Mesodermal cell (in vitro differentiated cells): ENCODE data around the gene TLCD1.
"Not testable (repeated sequence)": the region's sequence is repeated elsewhere in the genome, so short reads cannot be mapped to it uniquely, and the experiment has no call there.

Source experiments
- H3K27ac ChIP-seq: 2 replicates; pipeline ENCODE4 v1.7.0; 2013; ENCODE audit warnings: mild to moderate bottlenecking, low read depth, low read length, moderate library complexity; ENCODE audit not compliant: severe bottlenecking
- H3K36me3 ChIP-seq: 2 replicates; pipeline ENCODE4 v1.7.1; 2013; ENCODE audit warnings: mild to moderate bottlenecking, low read length, moderate library complexity; ENCODE audit not compliant: control insufficient read depth, insufficient read depth
- H3K4me1 ChIP-seq: one replicate; pipeline ENCODE4 v1.7.1; 2013; ENCODE audit warnings: mild to moderate bottlenecking, low read length; ENCODE audit not compliant: insufficient read depth, control insufficient read depth, poor library complexity, severe bottlenecking
- H3K4me3 ChIP-seq: 2 replicates; pipeline ENCODE4 v1.7.0; 2013; ENCODE audit warnings: low read length, control low read depth, mild to moderate bottlenecking; ENCODE audit not compliant: insufficient read depth, poor library complexity, severe bottlenecking; ENCODE audit errors: extremely low read depth
- H3K9me3 ChIP-seq: 2 replicates; pipeline ENCODE4 v1.7.1; 2013; ENCODE audit warnings: mild to moderate bottlenecking, low read length, moderate library complexity; ENCODE audit not compliant: control insufficient read depth
- WGBS, 2 experiments: methylation state at CpG; one replicate each; pipeline ENCODE4 v1.1.5; 2013; ENCODE audit warnings: missing lambda C conversion rate in 2 of 2; ENCODE audit not compliant: insufficient coverage in 2 of 2; 5-methylcytosine and 5-hydroxymethylcytosine counted together

Gene TLCD1

DNA sequence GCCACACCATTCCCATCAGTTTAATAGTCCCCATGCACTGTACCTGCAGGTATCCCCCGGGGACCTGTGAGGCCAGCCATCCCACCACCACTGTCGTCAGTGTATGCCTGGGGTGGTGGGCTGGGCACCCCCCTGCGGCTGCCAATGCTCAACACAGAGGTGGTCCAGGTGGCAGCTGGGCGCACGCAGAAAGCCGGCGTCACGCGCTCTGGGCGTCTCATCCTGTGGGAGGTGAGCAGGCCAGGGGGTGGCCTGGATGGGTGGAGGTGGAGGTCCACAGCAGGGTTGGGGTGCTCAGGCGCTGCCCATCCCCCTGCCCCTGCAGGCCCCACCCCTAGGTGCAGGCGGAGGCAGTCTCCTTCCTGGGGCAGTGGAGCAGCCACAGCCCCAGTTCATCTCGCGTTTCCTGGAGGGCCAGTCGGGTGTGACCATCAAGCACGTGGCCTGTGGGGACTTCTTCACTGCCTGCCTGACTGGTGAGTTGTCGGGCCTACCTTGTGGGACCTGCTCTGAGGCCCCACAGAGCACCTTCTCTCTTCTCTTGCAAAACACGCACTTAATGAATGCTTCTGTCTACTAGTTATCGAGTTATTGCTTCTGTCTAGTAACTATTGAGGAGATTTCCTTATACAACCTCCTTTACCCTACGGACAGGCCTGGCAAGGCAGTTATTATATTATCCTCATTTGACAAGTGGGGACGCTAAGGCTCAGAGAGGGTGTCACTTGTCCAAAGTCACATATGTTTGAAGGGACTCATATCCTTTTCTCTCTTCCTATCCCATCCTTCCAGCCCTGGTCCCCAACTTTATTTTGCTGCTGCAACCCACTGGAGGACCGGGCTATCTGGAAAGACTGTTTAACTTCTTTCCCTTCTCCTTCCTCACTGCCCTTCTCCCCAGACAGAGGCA lies 12.0 kb upstream of the TLCD1 start:
- Histone ChIP-seq H3K36me3 (peaks cover 26% of the 10 kb centered on the region), H3K27ac (no peak overlapping the region), H3K4me1 (peaks cover 3% of the 10 kb centered on the region), H3K9me3 (no peaks in the 10 kb centered on the region), H3K4me3 (no peak overlapping the region)
- WGBS, 2 experiments: 96 to 97% methylated on average over 15 to 16 of the region's 22 CpGs

DNA sequence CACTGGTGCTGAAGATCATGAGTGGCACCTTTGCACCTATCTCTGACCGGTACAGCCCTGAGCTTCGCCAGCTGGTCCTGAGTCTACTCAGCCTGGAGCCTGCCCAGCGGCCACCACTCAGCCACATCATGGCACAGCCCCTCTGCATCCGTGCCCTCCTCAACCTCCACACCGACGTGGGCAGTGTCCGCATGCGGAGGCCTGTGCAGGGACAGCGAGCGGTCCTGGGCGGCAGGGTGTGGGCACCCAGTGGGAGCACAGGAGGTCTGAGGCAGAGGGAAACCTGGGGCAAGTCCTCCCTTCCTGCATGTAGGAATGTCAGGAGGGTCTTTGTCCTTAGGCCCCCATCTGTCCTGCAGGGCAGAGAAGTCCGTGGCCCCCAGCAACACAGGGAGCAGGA lies 11.3 kb upstream of the TLCD1 start:
- no peaks in the 10 kb centered on the region for H3K9me3 ChIP-seq
- WGBS, 2 experiments: 95% methylated on average over 10 to 12 of the region's 12 CpGs
- H3K4me1 ChIP-seq: peaks cover 3% of the 10 kb centered on the region
- no peak overlapping the region for H3K27ac ChIP-seq
- H3K36me3 ChIP-seq: peaks cover 26% of the 10 kb centered on the region
- no peak overlapping the region for H3K4me3 ChIP-seq

DNA sequence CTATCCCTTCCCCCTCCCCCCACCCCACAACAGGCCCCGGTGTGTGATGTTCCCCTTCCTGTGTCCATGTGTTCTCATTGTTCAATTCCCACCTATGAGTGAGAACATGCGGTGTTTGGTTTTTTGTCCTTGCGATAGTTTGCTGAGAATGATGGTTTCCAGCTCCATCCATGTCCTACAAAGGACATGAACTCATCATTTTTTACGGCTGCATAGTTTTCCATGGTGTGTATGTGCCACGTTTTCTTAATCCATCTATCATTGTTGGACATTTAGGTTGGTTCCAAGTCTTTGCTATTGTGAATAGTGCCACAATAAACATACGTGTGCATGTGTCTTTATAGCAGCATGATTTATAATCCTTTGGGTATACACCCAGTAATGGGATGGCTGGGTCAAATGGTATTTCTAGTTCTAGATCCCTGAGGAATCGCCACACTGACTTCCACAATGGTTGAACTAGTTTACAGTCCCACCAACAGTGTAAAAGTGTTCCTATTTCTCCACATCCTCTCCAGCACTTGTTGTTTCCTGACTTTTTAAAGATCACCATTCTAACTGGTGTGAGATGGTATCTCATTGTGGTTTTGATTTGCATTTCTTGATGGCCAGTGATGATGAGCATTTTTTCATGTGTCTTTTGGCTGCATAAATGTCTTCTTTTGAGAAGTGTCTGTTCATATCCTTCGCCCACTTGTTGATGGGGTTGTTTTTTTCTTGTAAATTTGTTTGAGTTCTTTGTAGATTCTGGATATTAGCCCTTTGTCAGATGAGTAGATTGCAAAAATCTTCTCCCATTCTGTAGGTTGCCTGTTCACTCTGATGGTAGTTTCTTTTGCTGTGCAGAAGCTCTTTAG lies 10.1 kb upstream of the TLCD1 start:
- H3K4me1 ChIP-seq, H3K4me3 ChIP-seq, H3K9me3 ChIP-seq, H3K27ac ChIP-seq: not testable (repeated sequence)
- H3K36me3 ChIP-seq: peaks cover 26% of the 10 kb centered on the region
- WGBS, 2 experiments: 100% methylated on average over 1 of the region's 8 CpGs; no CpG with 5 or more reads in 1 of the 2 experiments

DNA sequence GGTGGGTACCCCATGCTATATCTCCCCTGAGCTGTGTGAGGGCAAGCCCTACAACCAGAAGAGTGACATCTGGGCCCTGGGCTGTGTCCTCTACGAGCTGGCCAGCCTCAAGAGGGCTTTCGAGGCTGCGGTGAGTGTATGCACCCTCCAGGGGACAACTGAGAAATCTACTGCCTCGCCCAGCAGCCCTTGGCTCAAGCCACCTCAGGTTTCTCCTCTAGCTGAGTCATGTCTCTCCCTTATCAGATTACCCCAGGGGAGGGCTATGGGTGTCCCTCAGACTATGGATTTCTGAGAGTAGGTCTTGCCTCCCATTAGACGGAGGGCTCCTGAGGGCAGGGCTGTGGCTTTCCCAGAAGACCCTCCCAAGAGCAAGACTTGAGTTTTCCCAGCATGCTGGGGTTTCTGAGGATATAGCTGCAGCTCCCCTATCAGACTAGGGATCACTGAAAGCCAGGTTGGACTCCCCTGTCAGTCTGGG lies 9.2 kb upstream of the TLCD1 start:
- WGBS, 2 experiments: 87 to 93% methylated on average over 4 of the region's 5 CpGs
- Histone ChIP-seq H3K27ac (no peak overlapping the region), H3K9me3 (no peaks in the 10 kb centered on the region), H3K36me3 (peaks cover 21% of the 10 kb centered on the region), H3K4me1 (no peaks in the 10 kb centered on the region), H3K4me3 (no peak overlapping the region)

DNA sequence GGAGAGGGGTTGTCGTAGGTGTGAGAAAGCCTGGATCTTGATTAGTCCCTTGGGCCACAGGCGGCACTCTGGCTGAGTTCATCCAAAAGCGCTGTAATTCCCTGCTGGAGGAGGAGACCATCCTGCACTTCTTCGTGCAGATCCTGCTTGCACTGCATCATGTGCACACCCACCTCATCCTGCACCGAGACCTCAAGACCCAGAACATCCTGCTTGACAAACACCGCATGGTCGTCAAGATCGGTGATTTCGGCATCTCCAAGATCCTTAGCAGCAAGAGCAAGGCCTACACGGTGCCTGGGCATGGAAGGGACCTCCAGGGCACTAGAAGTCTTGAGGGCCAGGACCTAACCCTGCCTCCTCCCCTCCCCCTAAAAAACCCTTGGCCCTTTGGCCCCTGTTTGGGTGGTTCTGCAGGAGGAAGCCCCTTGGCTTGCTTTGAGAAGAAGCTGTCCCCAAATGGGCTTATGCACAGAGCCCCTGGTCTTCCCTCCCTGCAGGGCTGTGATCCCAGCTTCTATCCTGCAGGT lies 8.7 kb upstream of the TLCD1 start:
- WGBS, 2 experiments: 96 to 100% methylated on average over 8 to 10 of the region's 10 CpGs
- Histone ChIP-seq H3K4me1 (no peaks in the 10 kb centered on the region), H3K4me3 (no peak overlapping the region), H3K9me3 (no peaks in the 10 kb centered on the region), H3K27ac (no peak overlapping the region), H3K36me3 (peaks cover 17% of the 10 kb centered on the region)

DNA sequence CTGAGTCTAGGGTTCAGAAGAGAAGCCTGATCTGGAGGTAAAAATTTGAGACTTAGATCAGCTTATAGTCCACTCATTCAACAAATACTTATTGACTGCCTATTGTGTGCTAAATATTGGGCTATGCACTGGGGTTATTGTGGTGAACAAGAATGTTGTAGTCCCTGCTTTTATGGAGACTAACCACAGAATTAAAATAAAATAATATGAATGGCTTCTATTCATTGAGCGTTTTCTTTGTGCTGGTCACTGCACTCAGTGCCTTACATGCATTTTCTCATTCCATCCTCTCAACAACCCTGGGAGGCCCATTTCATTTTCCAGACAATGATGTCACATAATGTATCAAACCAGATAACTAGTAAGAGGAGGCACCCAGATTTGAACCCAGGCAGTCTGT lies 7.3 kb upstream of the TLCD1 start:
- no peaks in the 10 kb centered on the region for H3K9me3 ChIP-seq
- peaks cover 11% of the 10 kb centered on the region for H3K36me3 ChIP-seq
- no peak overlapping the region for H3K27ac ChIP-seq
- H3K4me1 ChIP-seq: no peaks in the 10 kb centered on the region
- H3K4me3 ChIP-seq: no peak overlapping the region
- 100% methylated on average over 1 of the region's 1 CpG; no CpG with 5 or more reads in 1 of the 2 experiments for WGBS, 2 experiments

DNA sequence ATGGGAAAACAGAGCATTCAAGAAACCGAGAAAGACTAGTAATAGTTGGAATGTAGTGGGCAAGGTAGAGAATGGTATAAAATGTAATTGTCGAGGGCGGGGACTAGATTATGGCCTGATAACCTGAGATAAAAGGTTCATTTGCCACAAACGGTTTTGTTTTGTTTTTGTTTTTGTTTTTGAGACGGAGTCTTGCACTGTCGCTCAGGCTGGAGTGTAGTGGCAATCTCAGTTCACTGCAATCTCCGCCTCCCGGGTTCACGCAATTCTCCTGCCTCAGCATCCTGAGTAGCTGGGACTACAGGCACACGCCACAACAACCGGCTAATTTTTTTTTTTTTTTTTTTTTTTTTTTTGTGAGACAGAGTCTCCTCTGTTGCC lies 3.9 kb upstream of the TLCD1 start:
- Histone ChIP-seq H3K36me3 (peaks cover 5% of the 10 kb centered on the region), H3K27ac (no peak overlapping the region), H3K4me1 (peaks cover 6% of the 10 kb centered on the region), H3K9me3 (no peaks in the 10 kb centered on the region), H3K4me3 (no peak overlapping the region)
- WGBS, 2 experiments: 94% methylated on average over 9 of the region's 11 CpGs

DNA sequence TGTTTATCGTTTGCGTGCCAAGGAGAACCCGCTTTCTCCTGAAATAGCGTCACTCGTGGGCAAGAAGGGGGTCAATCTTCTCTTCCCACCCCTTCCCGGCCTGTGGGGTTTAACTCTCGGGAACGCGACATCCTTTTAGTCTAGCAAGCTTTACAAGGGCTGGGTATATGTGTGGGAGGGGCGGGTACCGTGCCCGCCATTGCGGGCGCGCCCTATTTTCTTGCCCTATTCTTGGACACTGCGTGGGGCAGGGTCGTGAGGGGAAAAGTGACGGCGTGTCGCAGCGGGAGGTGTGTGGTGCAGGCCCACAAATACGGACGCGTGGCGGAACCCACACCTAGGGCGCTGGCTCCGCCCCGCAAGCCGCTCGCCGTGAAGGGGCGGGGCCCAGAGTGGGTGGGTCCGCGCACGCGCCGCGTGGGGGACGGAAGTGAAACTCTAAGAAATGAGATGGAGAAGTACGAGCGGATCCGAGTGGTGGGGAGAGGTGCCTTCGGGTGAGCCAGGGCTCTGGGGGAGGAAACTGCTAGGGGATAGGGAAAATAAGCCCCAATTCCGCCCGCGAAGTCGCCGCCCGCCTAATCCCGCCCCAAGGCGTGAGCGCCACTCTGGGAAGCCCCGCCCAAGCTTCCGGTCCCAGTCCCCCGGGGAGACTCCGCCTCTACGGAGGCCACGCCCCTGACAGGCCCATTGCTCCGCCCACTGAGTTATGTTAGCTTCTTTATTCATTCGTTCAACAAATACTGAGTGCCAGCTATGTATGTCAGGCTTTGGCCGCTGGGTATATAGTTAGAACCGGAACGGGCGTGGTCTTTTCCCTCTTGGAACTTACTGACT lies 2.5 kb upstream of the TLCD1 start, which contains the start of gene NEK8:
Gene NEK8, plus strand, starts transcription at position 425 of the 837 bp plus-strand sequence. Its CDS starts 26 bp downstream, at position 451.
- Histone ChIP-seq H3K4me1 (peaks cover 19% of the 10 kb centered on the region), H3K4me3 (peak within 1 kb of the TSS; percentile 65), H3K27ac (peak within 1 kb of the TSS; percentile 86), H3K36me3 (peaks cover 11% of the 10 kb centered on the region), H3K9me3 (no peaks in the 10 kb centered on the region)
- WGBS, 2 experiments: 0% methylated on average over 37 to 50 of the region's 64 CpGs

DNA sequence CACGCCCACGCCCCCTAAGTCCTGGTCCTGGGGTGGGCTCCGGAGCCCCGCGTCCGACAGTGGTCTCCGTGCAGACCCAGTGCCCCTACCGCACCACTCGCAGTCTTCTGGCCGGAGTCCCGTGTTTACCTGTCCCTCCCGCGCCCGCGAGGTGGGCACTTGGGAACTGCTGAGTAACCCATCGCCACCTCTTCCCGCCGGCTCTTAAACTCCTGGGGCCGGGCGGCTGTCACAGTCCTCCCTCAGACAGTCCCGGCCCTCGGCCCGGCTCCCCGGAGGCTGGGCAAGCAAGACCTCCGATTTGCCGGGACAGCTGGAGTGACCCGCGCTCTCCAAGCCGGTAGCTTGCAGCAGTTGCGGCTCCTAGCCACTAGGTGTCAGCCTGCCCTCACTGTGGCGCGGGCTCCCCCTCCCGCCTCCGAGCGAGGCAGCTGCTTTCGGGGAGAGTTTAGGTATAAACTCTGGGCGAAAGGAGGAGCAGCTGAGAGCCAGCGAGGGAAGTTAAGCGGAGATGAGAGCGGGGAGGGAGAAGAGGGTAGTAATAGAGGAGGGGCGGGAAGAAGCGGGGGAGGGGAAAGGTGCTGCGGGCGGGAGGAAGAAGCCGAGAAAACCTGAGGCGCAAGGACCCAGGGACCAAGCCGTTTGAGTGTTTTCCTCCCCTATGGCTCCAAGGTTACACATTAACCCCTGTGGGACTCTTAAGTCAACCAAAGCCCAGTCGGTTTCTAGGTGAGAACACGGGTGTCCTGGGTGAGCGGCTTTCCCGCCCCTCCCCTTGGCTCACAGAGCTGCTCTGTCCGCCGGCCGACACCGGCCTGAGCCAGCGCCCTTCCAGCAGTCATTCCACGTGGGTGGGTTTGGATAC lies 826 bp upstream of the TLCD1 start:
- H3K27ac ChIP-seq: peak overlapping the region; percentile 86
- WGBS, 2 experiments: 0% methylated on average over 46 to 53 of the region's 57 CpGs
- H3K36me3 ChIP-seq: peaks cover 28% of the 10 kb centered on the region
- H3K9me3 ChIP-seq: no peaks in the 10 kb centered on the region
- H3K4me3 ChIP-seq: peak overlapping the region; percentile 65
- peaks cover 35% of the 10 kb centered on the region for H3K4me1 ChIP-seq
